ENCODE data around the gene GFOD2.

Gene GFOD2

GRCh38 chr16:67663877-67664222, 55.3 kb downstream of the GFOD2 start:
- no peak for DNase-seq (ENCODE audit: low read depth)
- no peak overlapping the region for H3K4me3 ChIP-seq (replicated peaks; ENCODE audit: low read depth, low read length)
- no peak for TF ChIP-seq CTCF (IDR thresholded peaks at IDR 0.05; ENCODE audit: low read length, missing control alignments)

- H3K4me3 ChIP-seq (replicated peaks; ENCODE audit: low read depth, low read length), result no peak overlapping the region
- TF ChIP-seq CTCF (IDR thresholded peaks at IDR 0.05; ENCODE audit: low read length, missing control alignments), result peak; percentile 23
- no peak for DNase-seq (ENCODE audit: low read depth)
Measured at GRCh38 chr16:67663151-67663876, 55.8 kb downstream of the GFOD2 start.

GRCh38 chr16:67662653-67663010, 56.5 kb downstream of the GFOD2 start:
- no peak for DNase-seq (ENCODE audit: low read depth)
- no peak overlapping the region for H3K4me3 ChIP-seq (replicated peaks; ENCODE audit: low read depth, low read length)
- no peak for TF ChIP-seq CTCF (IDR thresholded peaks at IDR 0.05; ENCODE audit: low read length, missing control alignments)

- no peak overlapping the region for H3K4me3 ChIP-seq (replicated peaks; ENCODE audit: low read depth, low read length)
- no peak for TF ChIP-seq CTCF (IDR thresholded peaks at IDR 0.05; ENCODE audit: low read length, missing control alignments)
- DNase-seq (ENCODE audit: low read depth), result no peak
Measured at GRCh38 chr16:67661886-67662652, 57.0 kb downstream of the GFOD2 start.

GRCh38 chr16:67661101-67661761, 57.9 kb downstream of the GFOD2 start:
- peak overlapping the region; percentile 41 for H3K4me3 ChIP-seq (replicated peaks; ENCODE audit: low read depth, low read length)
- DNase-seq (ENCODE audit: low read depth), result peak; percentile 51
- TF ChIP-seq CTCF (IDR thresholded peaks at IDR 0.05; ENCODE audit: low read length, missing control alignments), result no peak

GRCh38 chr16:67660564-67661028, 58.5 kb downstream of the GFOD2 start, which contains the start of gene PARD6A:
TSS of gene PARD6A (plus strand) at chr16:67660960. CDS start at chr16:67661039, 79 bp downstream.
- TF ChIP-seq CTCF (IDR thresholded peaks at IDR 0.05; ENCODE audit: low read length, missing control alignments), result no peak
- DNase-seq (ENCODE audit: low read depth), result peak; percentile 97
- peak within 1 kb of the TSS; percentile 92 for H3K4me3 ChIP-seq (replicated peaks; ENCODE audit: low read depth, low read length)

Measured in fibroblast of pulmonary artery (primary cell).